Left lobe of liver (tissue), 2 donors: ENCODE results near the gene TRAPPC6A. TPM values are rescaled to one million over a fixed set of nuclear protein-coding genes. Genes with fewer than 3 reads are reported as not detected.
A peak's percentile ranks its signal among the peaks of the same experiment; 100 is the strongest.

Experiments used
- ATAC-seq: fragments of 200-7000 bp; cut with Tn5 transposase; one replicate; pipeline ENCODE4 v1.9.1; 2020; ENCODE audit warnings: mild to moderate bottlenecking, moderate library complexity
- DNase-seq: peaks from one replicate; pipeline ENCODE4 v3.0.0-alpha.2; 2020; ENCODE audit warnings: low spot score
- total RNA-seq: library from RNA; stranded (reverse); gene quantifications from one replicate; pipeline ENCODE4 v1.2.1, GENCODE V29; 2021
- donor health status: DM: no; HTN: no; CAD: no; lungs with moderate emphysema.
- donor health status: DM: no; HTN: yes; CAD: no.

Gene TRAPPC6A
- total RNA-seq, 1 donor from 2014 or later = 30.6 TPM

GRCh38 chr19:45163751-45164460 lies 14.1 kb downstream of the TRAPPC6A start:
- no peak for DNase-seq
- no peak for ATAC-seq

GRCh38 chr19:45163156-45163555 lies 14.9 kb downstream of the TRAPPC6A start:
- DNase-seq (no peak), ATAC-seq (no peak)

- DNase-seq (no peak), ATAC-seq (peak; percentile 53)
These were observed 15.4 kb downstream of the TRAPPC6A start for GRCh38 chr19:45162608-45163143.

- peak; percentile 67 for ATAC-seq
- DNase-seq = no peak
These were observed 16.1 kb downstream of the TRAPPC6A start for GRCh38 chr19:45161738-45162607.

- DNase-seq (no peak), ATAC-seq (peak; percentile 8)
These were observed 16.9 kb downstream of the TRAPPC6A start, which contains the start of gene NKPD1 for GRCh38 chr19:45160870-45161737. TSS of gene NKPD1 (minus strand) at chr19:45160982. CDS start at chr19:45160150, 832 bp downstream.

- DNase-seq = no peak
- ATAC-seq = no peak
These were observed 18.1 kb downstream of the TRAPPC6A start for GRCh38 chr19:45159971-45160324.

GRCh38 chr19:45159210-45159970 lies 18.6 kb downstream of the TRAPPC6A start:
- DNase-seq (no peak), ATAC-seq (no peak)

- DNase-seq (no peak), ATAC-seq (no peak)
These were observed 19.4 kb downstream of the TRAPPC6A start for GRCh38 chr19:45158503-45159209.

GRCh38 chr19:45156751-45157150 lies 21.3 kb downstream of the TRAPPC6A start:
- ATAC-seq = no peak
- DNase-seq = no peak

GRCh38 chr19:45156011-45156630 lies 21.9 kb downstream of the TRAPPC6A start:
- ATAC-seq = no peak
- DNase-seq = no peak

- DNase-seq (no peak), ATAC-seq (peak; percentile 2)
These were observed 23.8 kb downstream of the TRAPPC6A start for GRCh38 chr19:45154064-45154827.

GRCh38 chr19:45153339-45154063 lies 24.5 kb downstream of the TRAPPC6A start:
- no peak for DNase-seq
- peak; percentile 56 for ATAC-seq

GRCh38 chr19:45152504-45153338 lies 25.3 kb downstream of the TRAPPC6A start:
- peak; percentile 41 for ATAC-seq

GRCh38 chr19:45151821-45152503 lies 26.1 kb downstream of the TRAPPC6A start:
- ATAC-seq = no peak
- no peak for DNase-seq

More at GRCh38 chr19:45152504-45153338, 25.3 kb downstream of the TRAPPC6A start:
- DNase-seq = no peak

GRCh38 chr19:45151320-45151719 lies 26.7 kb downstream of the TRAPPC6A start:
- ATAC-seq (no peak), DNase-seq (no peak)

- peak; percentile 47 for ATAC-seq
These were observed 27.2 kb downstream of the TRAPPC6A start for GRCh38 chr19:45150751-45151281.

More at GRCh38 chr19:45150751-45151281, 27.2 kb downstream of the TRAPPC6A start:
- DNase-seq = no peak
